DOHH2 (cell line): ENCODE measurements around the gene NCLN.
A peak's percentile ranks its signal among the peaks of the same experiment; 100 is the strongest.

Experiments
- H3F3A ChIP-seq: fragments of 200-600 bp; sonication (generic), shearing (Covaris generic); 2 replicates; pipeline ENCODE4 v1.6.0; 2016; ENCODE audit warnings: antibody characterized with exemption, mild to moderate bottlenecking; ENCODE audit not compliant: control insufficient read depth, insufficient read depth
- H3K27ac ChIP-seq: fragments of 200-600 bp; sonication (generic); 2 replicates; pipeline ENCODE4 v1.5.1; 2014; ENCODE audit warnings: low read depth, mild to moderate bottlenecking, low read length, moderate library complexity
- H3K27me3 ChIP-seq: fragments of 200-600 bp; sonication (generic); 2 replicates; pipeline ENCODE4 v1.6.1; 2014; ENCODE audit warnings: mild to moderate bottlenecking, low read length, mixed read lengths; ENCODE audit not compliant: control insufficient read depth
- H3K36me3 ChIP-seq: fragments of 200-600 bp; sonication (generic); 2 replicates; pipeline ENCODE4 v1.6.1; 2014; ENCODE audit warnings: mild to moderate bottlenecking, low read length, moderate library complexity, mixed read lengths; ENCODE audit not compliant: control insufficient read depth
- H3K4me1 ChIP-seq: fragments of 200-600 bp; sonication (generic); 2 replicates; pipeline ENCODE4 v1.6.1; 2014; ENCODE audit warnings: mild to moderate bottlenecking, low read length, mixed read lengths; ENCODE audit not compliant: control insufficient read depth
- H3K4me2 ChIP-seq: fragments of 200-600 bp; sonication (generic); 2 replicates; pipeline ENCODE4 v1.6.0; 2014; ENCODE audit warnings: mild to moderate bottlenecking, low read length, moderate library complexity
- H3K4me3 ChIP-seq: fragments of 200-600 bp; sonication (generic); 2 replicates; pipeline ENCODE4 v1.5.1; 2014; ENCODE audit warnings: mild to moderate bottlenecking, low read length, mixed read lengths
- H3K79me2 ChIP-seq: fragments of 200-600 bp; sonication (generic); 2 replicates; pipeline ENCODE4 v1.6.1; 2014; ENCODE audit warnings: mild to moderate bottlenecking, low read length, mixed read lengths; ENCODE audit not compliant: control insufficient read depth
- H3K9me2 ChIP-seq: fragments of 200-600 bp; sonication (generic); replicated peaks from 2 replicates; pipeline ENCODE4 v1.6.1; 2014; ENCODE audit warnings: mild to moderate bottlenecking, low read length, mixed read lengths; ENCODE audit not compliant: control insufficient read depth
- H3K9me3 ChIP-seq: fragments of 200-600 bp; sonication (generic); 2 replicates; pipeline ENCODE4 v1.6.1; 2014; ENCODE audit warnings: antibody characterized with exemption, low read length, mixed read lengths; ENCODE audit not compliant: control insufficient read depth, insufficient read depth
- H4K20me1 ChIP-seq: fragments of 200-600 bp; sonication (generic); 2 replicates; pipeline ENCODE4 v1.6.0; 2014; ENCODE audit warnings: low read depth, mild to moderate bottlenecking, antibody characterized with exemption, low read length, moderate library complexity; ENCODE audit not compliant: control insufficient read depth, insufficient read depth
- EZH2phosphoT487 ChIP-seq: fragments of 200-600 bp; sonication (generic); IDR thresholded peaks from 2 replicates; pipeline ENCODE4 v1.6.1; 2017; ENCODE audit warnings: borderline replicate concordance, mild to moderate bottlenecking, antibody characterized with exemption, low read length, moderate library complexity, mixed read lengths
- TF ChIP-seq, protein P1 (sequence below): fragments of 200-600 bp; sonication (generic); IDR thresholded peaks from one replicate; pipeline ENCODE4 v1.5.1; 2014; ENCODE audit warnings: antibody characterized with exemption, mild to moderate bottlenecking, low read depth, low read length; ENCODE audit not compliant: poor library complexity, severe bottlenecking

The NCLN gene

DNA sequence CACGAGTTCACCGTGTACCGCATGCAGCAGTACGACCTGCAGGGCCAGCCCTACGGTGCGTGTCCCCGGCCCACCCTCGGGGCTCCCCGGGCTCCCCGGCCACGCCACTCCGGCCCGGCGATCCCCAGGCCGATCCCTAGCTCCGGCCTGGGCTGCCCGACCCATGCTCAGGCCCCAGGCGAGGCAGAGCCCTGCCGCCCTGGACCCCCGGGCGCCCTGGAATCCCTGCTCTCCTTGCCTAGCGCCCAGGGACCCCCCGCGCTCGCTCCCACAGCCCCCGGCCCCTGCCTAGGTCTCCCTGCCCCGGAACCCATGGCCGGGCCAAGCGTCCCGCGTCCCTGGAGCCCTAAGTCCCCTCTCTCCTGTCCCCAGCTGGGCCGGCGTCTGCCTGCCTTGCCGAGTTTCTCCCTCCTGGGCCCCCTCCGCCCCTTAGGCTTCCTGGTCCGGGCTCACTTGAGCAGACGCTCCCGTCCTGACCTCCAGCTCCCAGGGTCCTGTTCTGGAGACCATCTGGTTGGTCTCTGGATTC lies 494 bp downstream of the NCLN start:
- H3K36me3 ChIP-seq = peaks cover 26% of the 10 kb centered on the region
- peak overlapping the region; percentile 8; the same call in 1 of the 2 replicates for H3K27ac ChIP-seq
- peak overlapping the region; percentile 58 for H3K4me2 ChIP-seq
- H4K20me1 ChIP-seq = peaks cover 27% of the 10 kb centered on the region; the same call in 1 of the 2 replicates
- H3K4me1 ChIP-seq = peaks cover 35% of the 10 kb centered on the region
- H3K4me3 ChIP-seq = peak overlapping the region; percentile 74
- TF ChIP-seq, protein P1, sequence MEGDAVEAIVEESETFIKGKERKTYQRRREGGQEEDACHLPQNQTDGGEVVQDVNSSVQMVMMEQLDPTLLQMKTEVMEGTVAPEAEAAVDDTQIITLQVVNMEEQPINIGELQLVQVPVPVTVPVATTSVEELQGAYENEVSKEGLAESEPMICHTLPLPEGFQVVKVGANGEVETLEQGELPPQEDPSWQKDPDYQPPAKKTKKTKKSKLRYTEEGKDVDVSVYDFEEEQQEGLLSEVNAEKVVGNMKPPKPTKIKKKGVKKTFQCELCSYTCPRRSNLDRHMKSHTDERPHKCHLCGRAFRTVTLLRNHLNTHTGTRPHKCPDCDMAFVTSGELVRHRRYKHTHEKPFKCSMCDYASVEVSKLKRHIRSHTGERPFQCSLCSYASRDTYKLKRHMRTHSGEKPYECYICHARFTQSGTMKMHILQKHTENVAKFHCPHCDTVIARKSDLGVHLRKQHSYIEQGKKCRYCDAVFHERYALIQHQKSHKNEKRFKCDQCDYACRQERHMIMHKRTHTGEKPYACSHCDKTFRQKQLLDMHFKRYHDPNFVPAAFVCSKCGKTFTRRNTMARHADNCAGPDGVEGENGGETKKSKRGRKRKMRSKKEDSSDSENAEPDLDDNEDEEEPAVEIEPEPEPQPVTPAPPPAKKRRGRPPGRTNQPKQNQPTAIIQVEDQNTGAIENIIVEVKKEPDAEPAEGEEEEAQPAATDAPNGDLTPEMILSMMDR = no peak
- no peak for TF ChIP-seq EZH2phosphoT487
- H3K9me3 ChIP-seq = no peaks in the 10 kb centered on the region
- no peaks in the 10 kb centered on the region for H3K27me3 ChIP-seq
- no peaks in the 10 kb centered on the region for H3K9me2 ChIP-seq
- peaks cover 61% of the 10 kb centered on the region for H3K79me2 ChIP-seq
- H3F3A ChIP-seq = no peaks in the 10 kb centered on the region

DNA sequence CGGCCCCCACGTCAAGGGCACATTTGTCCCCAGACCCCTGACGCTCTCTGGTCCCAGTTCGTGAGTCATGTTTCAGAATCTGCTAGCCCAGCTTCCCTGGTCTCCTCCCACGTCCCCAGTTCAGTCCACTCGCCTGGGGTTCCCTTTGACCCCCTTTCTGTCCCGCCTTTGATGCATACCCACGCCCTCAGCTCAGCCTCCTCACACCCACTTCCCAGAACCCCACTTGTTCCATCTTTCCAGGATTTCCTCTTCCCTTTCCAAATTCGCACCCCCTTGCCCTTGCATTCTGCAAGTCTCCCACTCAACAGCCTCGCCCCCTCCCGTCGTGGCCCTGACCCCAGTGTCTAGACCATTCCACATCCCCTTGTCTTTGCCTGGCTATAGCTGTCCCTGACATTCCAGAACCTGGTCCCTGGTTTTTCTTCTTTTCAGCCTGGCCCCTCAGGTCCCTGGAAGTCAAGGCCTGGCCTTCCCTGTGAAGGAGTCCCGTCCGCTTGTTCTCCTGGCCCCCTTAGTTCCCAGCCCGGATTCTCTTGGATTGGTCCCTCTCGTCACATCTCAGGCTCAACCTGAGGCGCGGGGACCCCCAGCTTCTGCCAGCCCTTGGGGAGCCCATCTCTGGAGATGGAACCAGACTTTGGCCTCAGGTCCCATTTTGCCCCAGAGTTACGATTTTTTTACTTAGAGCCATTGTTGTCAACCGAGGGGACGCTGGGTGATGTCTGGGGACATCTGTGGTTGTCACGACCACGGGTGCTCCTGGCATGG lies 1.3 kb downstream of the NCLN start:
- Histone ChIP-seq H3K4me1 (peaks cover 30% of the 10 kb centered on the region), H3K9me2 (no peaks in the 10 kb centered on the region), H3K9me3 (no peaks in the 10 kb centered on the region), H3K27ac (no peak overlapping the region), H3K4me2 (peak overlapping the region; percentile 58), H3K27me3 (no peaks in the 10 kb centered on the region), H3K36me3 (peaks cover 30% of the 10 kb centered on the region), H4K20me1 (peaks cover 27% of the 10 kb centered on the region; the same call in 1 of the 2 replicates), H3K4me3 (peak overlapping the region; percentile 74), H3K79me2 (peaks cover 63% of the 10 kb centered on the region), H3F3A (no peaks in the 10 kb centered on the region)
- TF ChIP-seq, protein P1 = no peak
- no peak for TF ChIP-seq EZH2phosphoT487

DNA sequence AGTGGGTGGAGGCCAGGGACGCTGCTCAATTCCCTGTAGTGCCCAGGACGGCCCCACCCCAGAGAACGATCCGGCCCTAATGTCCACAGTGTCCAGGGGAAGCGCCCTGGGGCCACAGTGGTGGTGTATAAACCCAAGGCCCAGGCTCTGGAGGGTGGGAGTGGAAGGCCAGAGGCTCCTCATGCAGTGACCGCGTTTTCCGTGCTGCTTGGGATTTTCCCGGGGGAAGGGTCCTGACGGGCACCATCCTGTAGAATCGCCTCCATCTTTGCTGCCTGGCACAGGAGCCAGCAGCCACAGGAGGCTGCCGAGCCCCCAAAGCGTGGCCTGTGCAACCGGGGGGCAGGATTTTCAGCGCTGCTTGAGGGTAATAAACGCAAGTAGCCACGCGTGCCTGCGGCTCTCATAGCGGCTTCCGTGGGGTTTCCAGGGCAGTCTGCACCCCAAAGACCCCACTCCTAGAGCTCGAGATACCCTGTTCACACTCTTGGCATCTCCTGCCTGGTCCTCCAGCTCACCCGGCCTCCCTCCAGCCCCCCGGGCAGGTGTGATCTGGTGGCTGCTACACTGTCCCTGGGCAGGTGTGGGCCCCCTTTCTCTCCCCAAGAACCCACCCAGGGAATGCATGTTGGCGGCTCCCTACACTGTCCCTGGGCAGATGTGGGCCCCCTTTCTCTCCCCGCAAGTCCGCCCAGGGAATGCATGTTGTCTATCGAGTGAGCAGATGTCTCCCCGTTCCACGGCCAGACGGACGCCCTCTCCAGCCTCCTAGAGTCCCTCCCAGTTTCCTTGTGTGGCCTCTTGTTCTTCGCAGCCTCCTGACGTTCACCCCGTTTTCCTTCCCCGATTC lies 2.2 kb downstream of the NCLN start:
- H3F3A ChIP-seq = no peaks in the 10 kb centered on the region

More for the DNA sequence above, 2.2 kb downstream of the NCLN start:
- TF ChIP-seq, protein P1 = no peak
- no peak for TF ChIP-seq EZH2phosphoT487
- peak overlapping the region; percentile 74; the same call in 1 of the 2 replicates for H3K4me3 ChIP-seq
- peak overlapping the region; percentile 58 for H3K4me2 ChIP-seq
- H3K9me2 ChIP-seq = no peaks in the 10 kb centered on the region
- H3K9me3 ChIP-seq = no peaks in the 10 kb centered on the region
- H3K36me3 ChIP-seq = peaks cover 30% of the 10 kb centered on the region
- peaks cover 27% of the 10 kb centered on the region; the same call in 1 of the 2 replicates for H4K20me1 ChIP-seq
- no peaks in the 10 kb centered on the region for H3K27me3 ChIP-seq
- no peak overlapping the region for H3K27ac ChIP-seq
- peaks cover 70% of the 10 kb centered on the region for H3K79me2 ChIP-seq
- H3K4me1 ChIP-seq = peaks cover 27% of the 10 kb centered on the region
